K562 (cell line): ENCODE results near the gene SKIL. TPM values are rescaled to one million over a fixed set of nuclear protein-coding genes. Genes with fewer than 3 reads are reported as not detected.

ENCODE experiments used
- C11orf30 ChIP-seq: fragments of 450-650 bp; IDR thresholded peaks from 2 replicates; pipeline ENCODE4 v1.6.1; 2016; ENCODE audit warnings: low read depth, mild to moderate bottlenecking
- CBFA2T2 ChIP-seq: fragments of 450-650 bp; conservative IDR thresholded peaks from 2 replicates; pipeline ENCODE4 v1.6.1; 2017; ENCODE audit warnings: mild to moderate bottlenecking
- EHMT2 ChIP-seq: fragments of 450-650 bp; IDR thresholded peaks from 2 replicates; pipeline ENCODE4 v1.6.1; 2018; ENCODE audit warnings: antibody characterized with exemption
- EP300 ChIP-seq: IDR thresholded peaks from 2 replicates; pipeline ENCODE4 v1.6.1; 2012; ENCODE audit warnings: low read length, improper control_type of control experiment
- EP400 ChIP-seq: fragments of 450-650 bp; IDR thresholded peaks from 2 replicates; pipeline ENCODE4 v1.6.1; 2017; ENCODE audit warnings: antibody characterized with exemption, mild to moderate bottlenecking, moderate library complexity
- ETV1 ChIP-seq: fragments of 450-650 bp; conservative IDR thresholded peaks from 2 replicates; pipeline ENCODE4 v1.6.1; 2016; ENCODE audit warnings: missing genetic modification characterization, control low read depth, low read depth, missing compliant biosample characterization
- LEF1 ChIP-seq: fragments of 450-650 bp; IDR thresholded peaks from 2 replicates; pipeline ENCODE4 v1.6.1; 2016; ENCODE audit warnings: mild to moderate bottlenecking
- MAFG ChIP-seq: fragments of 450-650 bp; conservative IDR thresholded peaks from 2 replicates; pipeline ENCODE4 v1.6.1; 2016; ENCODE audit warnings: missing genetic modification characterization, missing compliant biosample characterization
- NBN ChIP-seq: fragments of 450-650 bp; IDR thresholded peaks from 2 replicates; pipeline ENCODE4 v1.6.1; 2016; ENCODE audit warnings: low read depth, mild to moderate bottlenecking
- PML ChIP-seq: IDR thresholded peaks from 2 replicates; pipeline ENCODE4 v1.6.1; 2012; ENCODE audit warnings: low read length, inconsistent platforms
- PTTG1 ChIP-seq: fragments of 450-650 bp; IDR thresholded peaks from 2 replicates; pipeline ENCODE4 v1.6.1; 2016; ENCODE audit warnings: low read depth, mild to moderate bottlenecking, missing genetic modification characterization, missing compliant biosample characterization
- SIN3A ChIP-seq, 2 experiments: fragments of 150-350 bp in 1 of 2; IDR thresholded peaks; 2 replicates each; pipeline ENCODE4 v1.6.1; 2011 to 2016; ENCODE audit warnings: borderline replicate concordance in 2 of 2, low read depth in 2 of 2, low read length in 2 of 2, mild to moderate bottlenecking in 2 of 2, moderate library complexity in 2 of 2; ENCODE audit not compliant: control insufficient read depth in 1 of 2
- SMARCC2 ChIP-seq: fragments of 450-650 bp; IDR thresholded peaks from 2 replicates; pipeline ENCODE4 v1.6.1; 2017; ENCODE audit warnings: antibody characterized with exemption, moderate library complexity, mild to moderate bottlenecking, low read depth
- U2AF1 ChIP-seq: fragments of 200-400 bp; formaldehyde crosslinking; optimal IDR thresholded peaks from 2 replicates; pipeline ENCODE3; 2017; ENCODE audit warnings: mild to moderate bottlenecking, low read depth, low read length, moderate library complexity
- ZKSCAN3 ChIP-seq: fragments of 250-450 bp; sonication (Bioruptor Pico); IDR thresholded peaks from 2 replicates; pipeline ENCODE4 v1.4.0; 2020
- ZNF165 ChIP-seq: fragments of 250-450 bp; sonication (Bioruptor Pico); IDR thresholded peaks from 2 replicates; pipeline ENCODE4 v1.4.0; 2020; ENCODE audit warnings: borderline replicate concordance
- ZNF586 ChIP-seq: fragments of 450-650 bp; formaldehyde crosslinking; conservative IDR thresholded peaks from 2 replicates; pipeline ENCODE4 v1.4.0; 2020; ENCODE audit warnings: mild to moderate bottlenecking, moderate library complexity
- ZNF644 ChIP-seq: fragments of 200-800 bp; sonication (Bioruptor generic); IDR thresholded peaks from 2 replicates; pipeline ENCODE4 v1.6.1; 2016; ENCODE audit warnings: low read depth, missing genetic modification characterization, missing compliant biosample characterization
- polyA plus RNA-seq, 8 experiments: library from polyadenylated mRNA; depleted of rRNA in 4 of 8; stranded (reverse) in 5 of 8; unstranded in 3 of 8; fragments of >200 nt; fragmentation: Nextera tagmentation in 2 of 8; fragmentation: Illumina TruSeq in 1 of 8; extraction: Ambion mirVana in 2 of 8; extraction: Trizol in 1 of 8; gene quantifications; 2 replicates each; pipeline versions ENCODE4 v1.2.1 to v1.2.3, GENCODE V29; 2011 to 2014; ENCODE audit warnings: inconsistent platforms in 1 of 8, missing spikeins in 1 of 8
- total RNA-seq, 7 experiments: library from RNA; depleted of rRNA in 6 of 7; stranded (reverse); fragments of >200 nt in 6 of 7; fragmentation: Illumina TruSeq in 2 of 7; extraction: Trizol in 2 of 7; gene quantifications; 2 replicates each; pipeline versions ENCODE4 v1.2.1 to v1.2.3, GENCODE V29; 2011 to 2021; ENCODE audit warnings: low replicate concordance in 1 of 7
- TF ChIP-seq, protein P1 (sequence below): fragments of 450-650 bp; IDR thresholded peaks from 2 replicates; pipeline ENCODE4 v1.7.0; 2016; ENCODE audit warnings: borderline replicate concordance
- TF ChIP-seq, protein P2 (sequence below), 2 experiments: fragments of 150-350 bp in 1 of 2; IDR thresholded peaks; 2 replicates each; pipeline ENCODE4 v1.6.1; 2012 to 2016; ENCODE audit warnings: low read depth in 2 of 2, low read length in 2 of 2, mild to moderate bottlenecking in 1 of 2, moderate library complexity in 1 of 2
- TF ChIP-seq, protein P3 (sequence below): fragments of 450-650 bp; IDR thresholded peaks from one replicate; pipeline ENCODE4 v1.6.1; 2018; ENCODE audit warnings: mild to moderate bottlenecking, moderate library complexity; ENCODE audit not compliant: partially characterized antibody
- TF ChIP-seq, protein P4 (sequence below): sonication (generic); formaldehyde crosslinking; IDR thresholded peaks from 2 replicates; pipeline ENCODE4 v1.8.1; 2022; ENCODE audit warnings: missing genetic modification reagents

Gene SKIL
- total and polyA plus RNA-seq, 9 of the 15 experiments (the other 6 are each of a cell fraction or from before 2014, with no cell fraction given), result 4.3 to 19.1 (median 9.7) TPM

DNA sequence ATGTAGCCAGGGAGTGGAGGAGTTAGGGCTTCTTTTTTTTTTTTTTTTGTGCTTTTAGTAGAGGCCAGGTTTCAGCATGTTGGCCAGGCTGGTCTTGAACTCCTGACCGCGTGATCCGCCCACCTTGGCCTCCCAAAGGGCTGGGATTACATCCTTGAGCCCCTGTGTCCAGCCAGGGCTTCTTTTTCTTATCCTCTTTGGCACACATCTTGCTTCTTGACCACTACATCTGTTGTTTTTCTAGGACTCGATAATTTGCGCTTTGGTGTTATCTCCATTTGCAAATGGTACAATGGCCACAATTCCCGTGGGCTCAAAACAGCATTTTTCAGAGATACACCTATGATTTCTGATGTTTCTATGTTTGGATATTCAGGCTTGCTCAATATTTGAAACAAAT, 4.2 kb downstream of the SKIL start (continued):
- TF ChIP-seq, protein P1, sequence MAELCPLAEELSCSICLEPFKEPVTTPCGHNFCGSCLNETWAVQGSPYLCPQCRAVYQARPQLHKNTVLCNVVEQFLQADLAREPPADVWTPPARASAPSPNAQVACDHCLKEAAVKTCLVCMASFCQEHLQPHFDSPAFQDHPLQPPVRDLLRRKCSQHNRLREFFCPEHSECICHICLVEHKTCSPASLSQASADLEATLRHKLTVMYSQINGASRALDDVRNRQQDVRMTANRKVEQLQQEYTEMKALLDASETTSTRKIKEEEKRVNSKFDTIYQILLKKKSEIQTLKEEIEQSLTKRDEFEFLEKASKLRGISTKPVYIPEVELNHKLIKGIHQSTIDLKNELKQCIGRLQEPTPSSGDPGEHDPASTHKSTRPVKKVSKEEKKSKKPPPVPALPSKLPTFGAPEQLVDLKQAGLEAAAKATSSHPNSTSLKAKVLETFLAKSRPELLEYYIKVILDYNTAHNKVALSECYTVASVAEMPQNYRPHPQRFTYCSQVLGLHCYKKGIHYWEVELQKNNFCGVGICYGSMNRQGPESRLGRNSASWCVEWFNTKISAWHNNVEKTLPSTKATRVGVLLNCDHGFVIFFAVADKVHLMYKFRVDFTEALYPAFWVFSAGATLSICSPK, result no peak
- TF ChIP-seq ZKSCAN3 (CRISPR knock-in tag) (no peak), PML (peak; percentile 93), ZNF586 (CRISPR knock-in tag) (no peak), LEF1 (no peak), CBFA2T2 (peak; percentile 94), ZNF165 (no peak), U2AF1 (no peak), EHMT2 (peak; percentile 87), MAFG (tag) (no peak), EP300 (peak; percentile 78), EP400 (no peak), SIN3A (IDR thresholded peaks at IDR 0.05; ENCODE audit: borderline replicate concordance in 2 of 2, control insufficient read depth in 1 of 2, low read depth in 2 of 2, low read length in 2 of 2) (no peak), ZNF644 (tag) (no peak), ETV1 (tag) (no peak), PTTG1 (tag) (no peak), C11orf30 (no peak), SMARCC2 (peak; percentile 19; the same call in 1 of the 2 replicates), NBN (peak; percentile 58; the same call in 1 of the 2 replicates)
- TF ChIP-seq, protein P2, sequence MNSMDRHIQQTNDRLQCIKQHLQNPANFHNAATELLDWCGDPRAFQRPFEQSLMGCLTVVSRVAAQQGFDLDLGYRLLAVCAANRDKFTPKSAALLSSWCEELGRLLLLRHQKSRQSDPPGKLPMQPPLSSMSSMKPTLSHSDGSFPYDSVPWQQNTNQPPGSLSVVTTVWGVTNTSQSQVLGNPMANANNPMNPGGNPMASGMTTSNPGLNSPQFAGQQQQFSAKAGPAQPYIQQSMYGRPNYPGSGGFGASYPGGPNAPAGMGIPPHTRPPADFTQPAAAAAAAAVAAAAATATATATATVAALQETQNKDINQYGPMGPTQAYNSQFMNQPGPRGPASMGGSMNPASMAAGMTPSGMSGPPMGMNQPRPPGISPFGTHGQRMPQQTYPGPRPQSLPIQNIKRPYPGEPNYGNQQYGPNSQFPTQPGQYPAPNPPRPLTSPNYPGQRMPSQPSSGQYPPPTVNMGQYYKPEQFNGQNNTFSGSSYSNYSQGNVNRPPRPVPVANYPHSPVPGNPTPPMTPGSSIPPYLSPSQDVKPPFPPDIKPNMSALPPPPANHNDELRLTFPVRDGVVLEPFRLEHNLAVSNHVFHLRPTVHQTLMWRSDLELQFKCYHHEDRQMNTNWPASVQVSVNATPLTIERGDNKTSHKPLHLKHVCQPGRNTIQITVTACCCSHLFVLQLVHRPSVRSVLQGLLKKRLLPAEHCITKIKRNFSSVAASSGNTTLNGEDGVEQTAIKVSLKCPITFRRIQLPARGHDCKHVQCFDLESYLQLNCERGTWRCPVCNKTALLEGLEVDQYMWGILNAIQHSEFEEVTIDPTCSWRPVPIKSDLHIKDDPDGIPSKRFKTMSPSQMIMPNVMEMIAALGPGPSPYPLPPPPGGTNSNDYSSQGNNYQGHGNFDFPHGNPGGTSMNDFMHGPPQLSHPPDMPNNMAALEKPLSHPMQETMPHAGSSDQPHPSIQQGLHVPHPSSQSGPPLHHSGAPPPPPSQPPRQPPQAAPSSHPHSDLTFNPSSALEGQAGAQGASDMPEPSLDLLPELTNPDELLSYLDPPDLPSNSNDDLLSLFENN (IDR thresholded peaks at IDR 0.05; ENCODE audit: low read depth in 2 of 2, low read length in 2 of 2), result peak in 1 of 2 experiments; percentile 76; a peak in 2 of 4 replicates
- TF ChIP-seq, protein P3, sequence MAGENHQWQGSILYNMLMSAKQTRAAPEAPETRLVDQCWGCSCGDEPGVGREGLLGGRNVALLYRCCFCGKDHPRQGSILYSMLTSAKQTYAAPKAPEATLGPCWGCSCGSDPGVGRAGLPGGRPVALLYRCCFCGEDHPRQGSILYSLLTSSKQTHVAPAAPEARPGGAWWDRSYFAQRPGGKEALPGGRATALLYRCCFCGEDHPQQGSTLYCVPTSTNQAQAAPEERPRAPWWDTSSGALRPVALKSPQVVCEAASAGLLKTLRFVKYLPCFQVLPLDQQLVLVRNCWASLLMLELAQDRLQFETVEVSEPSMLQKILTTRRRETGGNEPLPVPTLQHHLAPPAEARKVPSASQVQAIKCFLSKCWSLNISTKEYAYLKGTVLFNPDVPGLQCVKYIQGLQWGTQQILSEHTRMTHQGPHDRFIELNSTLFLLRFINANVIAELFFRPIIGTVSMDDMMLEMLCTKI, result no peak
- TF ChIP-seq, protein P4, sequence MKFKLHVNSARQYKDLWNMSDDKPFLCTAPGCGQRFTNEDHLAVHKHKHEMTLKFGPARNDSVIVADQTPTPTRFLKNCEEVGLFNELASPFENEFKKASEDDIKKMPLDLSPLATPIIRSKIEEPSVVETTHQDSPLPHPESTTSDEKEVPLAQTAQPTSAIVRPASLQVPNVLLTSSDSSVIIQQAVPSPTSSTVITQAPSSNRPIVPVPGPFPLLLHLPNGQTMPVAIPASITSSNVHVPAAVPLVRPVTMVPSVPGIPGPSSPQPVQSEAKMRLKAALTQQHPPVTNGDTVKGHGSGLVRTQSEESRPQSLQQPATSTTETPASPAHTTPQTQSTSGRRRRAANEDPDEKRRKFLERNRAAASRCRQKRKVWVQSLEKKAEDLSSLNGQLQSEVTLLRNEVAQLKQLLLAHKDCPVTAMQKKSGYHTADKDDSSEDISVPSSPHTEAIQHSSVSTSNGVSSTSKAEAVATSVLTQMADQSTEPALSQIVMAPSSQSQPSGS (CRISPR knock-in tag), result no peak
